Erythroblast (primary cell): ENCODE results near the gene ASZ1.

Experiments used
- GATA1 ChIP-seq: IDR thresholded peaks from 2 replicates; pipeline ENCODE4 v1.6.1; 2011; ENCODE audit warnings: low read depth, mild to moderate bottlenecking, control low read depth, low read length, moderate library complexity
- POLR2A ChIP-seq: IDR thresholded peaks from 2 replicates; pipeline ENCODE4 v1.6.1; 2011; ENCODE audit warnings: mild to moderate bottlenecking, low read length

GRCh38 chr7:117412946-117413559 is 14.2 kb downstream of the ASZ1 start:
- TF ChIP-seq POLR2A (no peak), GATA1 (no peak)
